WTC11 (cell line): ENCODE data around the gene CPSF4. TPM values are rescaled to one million over a fixed set of nuclear protein-coding genes. Genes with fewer than 3 reads are reported as not detected.
A peak's percentile ranks its signal among the peaks of the same experiment; 100 is the strongest.

ENCODE experiments used
- ATAC-seq: fragments of 200-7000 bp; cut with Tn5 transposase; 2 replicates; pipeline ENCODE4 v1.10.0; 2021; ENCODE audit warnings: mild to moderate bottlenecking, moderate library complexity
- CTCF ChIA-PET: fragments of 300-600 bp; sonication (Branson Sonifier 250); formaldehyde crosslinking; loops from one replicate; lab custom pipeline; 2021; ENCODE audit warnings: antibody characterized with exemption; lab: Charles Lee
- POLR2A ChIA-PET: fragments of 350-600 bp; sonication (Branson Sonifier 250); formaldehyde crosslinking; loops from one replicate; lab custom pipeline; 2021; ENCODE audit warnings: antibody characterized with exemption; lab: Charles Lee
- DNase-seq: peaks from one replicate; pipeline ENCODE4 v3.0.0; 2021; ENCODE audit warnings: low spot score
- H3K27ac Mint-ChIP-seq: 2 replicates; pipeline ENCODE4 v1.8.0; 2021; ENCODE audit warnings: mixed read lengths
- H3K27me3 Mint-ChIP-seq: 2 replicates; pipeline ENCODE4 v1.8.0; 2021; ENCODE audit warnings: low read depth, mild to moderate bottlenecking, moderate library complexity, mixed read lengths
- H3K36me3 Mint-ChIP-seq: 2 replicates; pipeline ENCODE4 v1.8.0; 2021; ENCODE audit warnings: mixed read lengths
- H3K4me1 Mint-ChIP-seq: 2 replicates; pipeline ENCODE4 v1.8.0; 2022; ENCODE audit warnings: mixed read lengths
- H3K4me3 Mint-ChIP-seq: 2 replicates; pipeline ENCODE4 v1.8.0; 2021; ENCODE audit warnings: mild to moderate bottlenecking, moderate library complexity, mixed read lengths
- H3K9me3 Mint-ChIP-seq: 2 replicates; pipeline ENCODE4 v1.8.0; 2021; ENCODE audit warnings: mixed read lengths
- ATF6 ChIP-seq: sonication (generic); formaldehyde crosslinking; IDR thresholded peaks from 2 replicates; pipeline ENCODE4 v1.8.1; 2023; ENCODE audit warnings: mild to moderate bottlenecking, missing genetic modification reagents
- CREB1 ChIP-seq: sonication (generic); formaldehyde crosslinking; IDR thresholded peaks from 2 replicates; pipeline ENCODE4 v1.8.0; 2023; ENCODE audit warnings: mild to moderate bottlenecking, missing genetic modification reagents
- CREM ChIP-seq: sonication (generic); formaldehyde crosslinking; IDR thresholded peaks from 2 replicates; pipeline ENCODE4 v1.8.1; 2022; ENCODE audit warnings: mild to moderate bottlenecking, missing genetic modification reagents, moderate library complexity
- E2F4 ChIP-seq: sonication (generic); formaldehyde crosslinking; IDR thresholded peaks from 2 replicates; pipeline ENCODE4 v1.8.1; 2022; ENCODE audit warnings: low read depth, mild to moderate bottlenecking, moderate library complexity, missing genetic modification reagents, borderline replicate concordance
- ERG ChIP-seq: fragments of 250-450 bp; sonication (Bioruptor Pico); IDR thresholded peaks from 2 replicates; pipeline ENCODE4 v1.8.0; 2021; ENCODE audit warnings: mild to moderate bottlenecking
- NFYB ChIP-seq: sonication (generic); formaldehyde crosslinking; conservative IDR thresholded peaks from 2 replicates; pipeline ENCODE4 v1.8.0; 2022; ENCODE audit warnings: low read depth, missing genetic modification reagents
- NR1H2 ChIP-seq: sonication (generic); formaldehyde crosslinking; IDR thresholded peaks from 2 replicates; pipeline ENCODE4 v1.9.0; 2021; ENCODE audit warnings: mild to moderate bottlenecking, moderate library complexity, missing genetic modification reagents
- OVOL2 ChIP-seq: fragments of 250-450 bp; sonication (Bioruptor Pico); IDR thresholded peaks from 2 replicates; pipeline ENCODE4 v1.9.0; 2021; ENCODE audit warnings: mild to moderate bottlenecking, borderline replicate concordance
- TEAD4 ChIP-seq: sonication (generic); formaldehyde crosslinking; IDR thresholded peaks from 2 replicates; pipeline ENCODE4 v1.8.0; 2022; ENCODE audit warnings: mild to moderate bottlenecking, missing genetic modification reagents
- TP53 ChIP-seq: sonication (generic); formaldehyde crosslinking; IDR thresholded peaks from 2 replicates; pipeline ENCODE4 v1.8.1; 2023; ENCODE audit warnings: mild to moderate bottlenecking, missing genetic modification reagents
- ZBTB21 ChIP-seq: sonication (generic); formaldehyde crosslinking; IDR thresholded peaks from 2 replicates; pipeline ENCODE4 v1.8.1; 2023; ENCODE audit warnings: mild to moderate bottlenecking, missing genetic modification reagents, borderline replicate concordance
- ZNF219 ChIP-seq: sonication (generic); formaldehyde crosslinking; IDR thresholded peaks from 2 replicates; pipeline ENCODE4 v1.8.0; 2023; ENCODE audit warnings: missing genetic modification reagents, mild to moderate bottlenecking, borderline replicate concordance
- ZNF512 ChIP-seq: sonication (generic); formaldehyde crosslinking; IDR thresholded peaks from 2 replicates; pipeline ENCODE4 v1.8.1; 2022; ENCODE audit warnings: missing genetic modification reagents, borderline replicate concordance
- ZNF671 ChIP-seq: fragments of 250-450 bp; sonication (Bioruptor Pico); IDR thresholded peaks from 2 replicates; pipeline ENCODE4 v1.8.0; 2021; ENCODE audit warnings: mild to moderate bottlenecking
- total RNA-seq: library from RNA; stranded (reverse); gene quantifications from 3 replicates; pipeline ENCODE4 v1.2.3, GENCODE V29; 2021
- TF ChIP-seq, protein P1 (sequence below): sonication (generic); formaldehyde crosslinking; IDR thresholded peaks from 2 replicates; pipeline ENCODE4 v1.8.1; 2022; ENCODE audit warnings: mild to moderate bottlenecking, moderate library complexity, missing genetic modification reagents
- TF ChIP-seq, protein P2 (sequence below): fragments of 250-450 bp; sonication (Bioruptor Pico); IDR thresholded peaks from 2 replicates; pipeline ENCODE4 v1.9.0; 2021; ENCODE audit warnings: mild to moderate bottlenecking
- TF ChIP-seq, protein P3 (sequence below): sonication (generic); formaldehyde crosslinking; IDR thresholded peaks from 2 replicates; pipeline ENCODE4 v1.8.1; 2022; ENCODE audit warnings: low read depth, missing genetic modification reagents, borderline replicate concordance

CPSF4 gene
- total RNA-seq, 1 experiment from 2014 or later: 109 TPM

DNA sequence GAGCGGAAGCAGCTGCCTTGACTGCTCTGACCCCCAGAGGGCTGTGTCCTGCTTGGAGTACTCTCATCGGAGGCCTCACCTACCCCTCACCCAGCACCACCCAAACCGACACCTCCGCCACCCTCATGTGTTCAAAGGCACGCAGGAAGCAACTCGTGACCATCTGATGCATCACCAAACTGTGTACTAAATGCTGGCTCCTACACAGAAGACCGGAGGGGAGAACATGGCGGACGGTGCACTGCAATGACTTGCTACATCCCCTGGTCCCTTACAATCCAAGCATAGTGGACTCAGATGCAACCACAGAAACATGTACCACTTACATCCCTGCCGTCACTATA, 33.8 kb upstream of the CPSF4 start:
- TF ChIP-seq ZNF671 (CRISPR knock-in tag) (no peak), ATF6 (no peak), E2F4 (CRISPR knock-in tag) (no peak), TP53 (CRISPR knock-in tag) (no peak), ZNF512 (no peak), CREB1 (no peak), CREM (CRISPR knock-in tag) (no peak), NR1H2 (CRISPR knock-in tag) (no peak), OVOL2 (CRISPR knock-in tag) (no peak)
- TF ChIP-seq, protein P1, sequence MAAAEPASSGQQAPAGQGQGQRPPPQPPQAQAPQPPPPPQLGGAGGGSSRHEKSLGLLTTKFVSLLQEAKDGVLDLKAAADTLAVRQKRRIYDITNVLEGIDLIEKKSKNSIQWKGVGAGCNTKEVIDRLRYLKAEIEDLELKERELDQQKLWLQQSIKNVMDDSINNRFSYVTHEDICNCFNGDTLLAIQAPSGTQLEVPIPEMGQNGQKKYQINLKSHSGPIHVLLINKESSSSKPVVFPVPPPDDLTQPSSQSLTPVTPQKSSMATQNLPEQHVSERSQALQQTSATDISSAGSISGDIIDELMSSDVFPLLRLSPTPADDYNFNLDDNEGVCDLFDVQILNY: no peak
- TF ChIP-seq, all 79 proteins: peak for 0
- no peak for DNase-seq
- Mint-ChIP-seq H3K9me3 (no peaks in the 10 kb centered on the region), H3K27ac (no peak overlapping the region), H3K4me1 (peaks cover 16% of the 10 kb centered on the region), H3K27me3 (no peaks in the 10 kb centered on the region), H3K4me3 (no peak overlapping the region), H3K36me3 (peaks cover 42% of the 10 kb centered on the region)
- CTCF ChIA-PET: no interaction called here
- POLR2A ChIA-PET: interaction anchor here (0.6 kb wide), 1 partner anchor 14 kb away, joined by 5 read pairs; no protein-coding TSS in a partner anchor
- no peak for ATAC-seq

DNA sequence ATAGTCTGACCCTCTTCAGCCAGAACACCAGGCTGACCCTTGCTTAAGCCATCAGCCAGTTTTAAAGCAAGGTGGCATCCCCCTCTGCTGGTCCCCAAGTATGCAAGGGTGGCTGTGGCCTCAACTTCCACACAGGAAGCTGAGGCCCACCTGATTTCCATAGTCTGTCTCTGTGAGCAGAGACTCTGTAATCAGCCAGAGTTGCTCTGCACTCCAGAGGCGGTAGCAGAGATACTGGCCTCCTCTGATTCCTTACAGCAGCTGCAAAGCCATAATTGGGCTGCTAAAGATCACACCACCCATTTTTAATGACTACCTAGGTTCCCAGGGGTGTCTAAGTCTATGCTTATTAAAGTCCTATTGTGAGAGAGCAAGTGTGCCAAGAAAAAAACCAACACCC, 32.2 kb upstream of the CPSF4 start:
- Mint-ChIP-seq H3K9me3 (no peaks in the 10 kb centered on the region), H3K27me3 (no peaks in the 10 kb centered on the region), H3K36me3 (peaks cover 38% of the 10 kb centered on the region), H3K27ac (peak overlapping the region; percentile 76), H3K4me1 (peaks cover 18% of the 10 kb centered on the region), H3K4me3 (peak overlapping the region; percentile 99)
- no peak for ATAC-seq
- TF ChIP-seq ZBTB21 (CRISPR knock-in tag) (no peak), ZNF219 (no peak), CREM (CRISPR knock-in tag) (no peak)
- TF ChIP-seq, protein P2, sequence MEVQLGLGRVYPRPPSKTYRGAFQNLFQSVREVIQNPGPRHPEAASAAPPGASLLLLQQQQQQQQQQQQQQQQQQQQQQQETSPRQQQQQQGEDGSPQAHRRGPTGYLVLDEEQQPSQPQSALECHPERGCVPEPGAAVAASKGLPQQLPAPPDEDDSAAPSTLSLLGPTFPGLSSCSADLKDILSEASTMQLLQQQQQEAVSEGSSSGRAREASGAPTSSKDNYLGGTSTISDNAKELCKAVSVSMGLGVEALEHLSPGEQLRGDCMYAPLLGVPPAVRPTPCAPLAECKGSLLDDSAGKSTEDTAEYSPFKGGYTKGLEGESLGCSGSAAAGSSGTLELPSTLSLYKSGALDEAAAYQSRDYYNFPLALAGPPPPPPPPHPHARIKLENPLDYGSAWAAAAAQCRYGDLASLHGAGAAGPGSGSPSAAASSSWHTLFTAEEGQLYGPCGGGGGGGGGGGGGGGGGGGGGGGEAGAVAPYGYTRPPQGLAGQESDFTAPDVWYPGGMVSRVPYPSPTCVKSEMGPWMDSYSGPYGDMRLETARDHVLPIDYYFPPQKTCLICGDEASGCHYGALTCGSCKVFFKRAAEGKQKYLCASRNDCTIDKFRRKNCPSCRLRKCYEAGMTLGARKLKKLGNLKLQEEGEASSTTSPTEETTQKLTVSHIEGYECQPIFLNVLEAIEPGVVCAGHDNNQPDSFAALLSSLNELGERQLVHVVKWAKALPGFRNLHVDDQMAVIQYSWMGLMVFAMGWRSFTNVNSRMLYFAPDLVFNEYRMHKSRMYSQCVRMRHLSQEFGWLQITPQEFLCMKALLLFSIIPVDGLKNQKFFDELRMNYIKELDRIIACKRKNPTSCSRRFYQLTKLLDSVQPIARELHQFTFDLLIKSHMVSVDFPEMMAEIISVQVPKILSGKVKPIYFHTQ (CRISPR knock-in tag): no peak
- no peak for DNase-seq
- ChIA-PET POLR2A (no interaction called here), CTCF (interaction anchor here (0.6 to 2.2 kb wide), 3 partner anchors 9 to 193 kb away, joined by 3 to 7 read pairs (median 4); no protein-coding TSS in a partner anchor)

DNA sequence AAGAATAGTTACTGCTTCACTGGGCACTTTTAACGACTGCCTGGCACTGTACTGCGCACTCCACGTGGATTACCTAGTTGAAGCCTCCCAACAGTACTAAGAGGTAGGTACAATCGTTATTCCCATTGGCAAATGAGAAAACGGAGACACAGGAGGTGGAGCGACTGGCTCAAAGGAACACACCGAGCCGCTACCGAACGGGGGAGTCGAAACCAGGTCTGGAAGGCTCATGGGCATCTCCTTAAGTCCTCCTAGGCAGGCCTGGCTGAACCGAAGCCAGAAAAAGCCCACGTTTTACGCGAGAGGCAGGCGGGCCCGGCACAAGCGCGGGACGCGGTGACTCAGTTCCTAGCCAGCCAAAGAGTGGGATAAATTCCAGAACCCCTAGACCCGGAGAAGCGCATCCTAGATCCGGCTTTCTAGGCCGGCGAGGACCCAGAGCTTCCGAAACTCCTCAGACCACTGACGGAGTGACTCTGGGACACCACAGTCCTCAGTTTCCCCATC, 30.8 kb upstream of the CPSF4 start:
- POLR2A ChIA-PET: interaction anchor here (1.1 to 2.4 kb wide), 7 partner anchors 8 to 65 kb away, joined by 3 to 37 read pairs (median 5); partner anchors contain the start of genes CPSF4, PTCD1 and ZNF789
- peaks cover 18% of the 10 kb centered on the region for H3K4me1 Mint-ChIP-seq
- H3K36me3 Mint-ChIP-seq: peaks cover 40% of the 10 kb centered on the region
- TF ChIP-seq ERG (no peak), NFYB (CRISPR knock-in tag) (no peak; the same call in 1 of the 2 replicates), TEAD4 (CRISPR knock-in tag) (0 out of 2 replicates have a peak, but pooled peaks have one; percentile 6)
- TF ChIP-seq, protein P3, sequence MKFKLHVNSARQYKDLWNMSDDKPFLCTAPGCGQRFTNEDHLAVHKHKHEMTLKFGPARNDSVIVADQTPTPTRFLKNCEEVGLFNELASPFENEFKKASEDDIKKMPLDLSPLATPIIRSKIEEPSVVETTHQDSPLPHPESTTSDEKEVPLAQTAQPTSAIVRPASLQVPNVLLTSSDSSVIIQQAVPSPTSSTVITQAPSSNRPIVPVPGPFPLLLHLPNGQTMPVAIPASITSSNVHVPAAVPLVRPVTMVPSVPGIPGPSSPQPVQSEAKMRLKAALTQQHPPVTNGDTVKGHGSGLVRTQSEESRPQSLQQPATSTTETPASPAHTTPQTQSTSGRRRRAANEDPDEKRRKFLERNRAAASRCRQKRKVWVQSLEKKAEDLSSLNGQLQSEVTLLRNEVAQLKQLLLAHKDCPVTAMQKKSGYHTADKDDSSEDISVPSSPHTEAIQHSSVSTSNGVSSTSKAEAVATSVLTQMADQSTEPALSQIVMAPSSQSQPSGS (CRISPR knock-in tag): peak; percentile 40; the same call in 1 of the 2 replicates
- TF ChIP-seq, all 79 proteins: peak for 2
- peak overlapping the region; percentile 99 for H3K27ac Mint-ChIP-seq
- CTCF ChIA-PET: interaction anchor here (1.0 to 2.3 kb wide), 7 partner anchors 8 to 529 kb away, joined by 3 to 13 read pairs (median 4); partner anchors contain the start of gene TRRAP
- no peaks in the 10 kb centered on the region for H3K9me3 Mint-ChIP-seq
- peak overlapping the region; percentile 99 for H3K4me3 Mint-ChIP-seq
- ATAC-seq (peak; percentile 5; the same call in 1 of the 2 replicates), DNase-seq (no peak)
- H3K27me3 Mint-ChIP-seq: no peaks in the 10 kb centered on the region
